ENCODE data around the gene PLCXD1.

DNA sequence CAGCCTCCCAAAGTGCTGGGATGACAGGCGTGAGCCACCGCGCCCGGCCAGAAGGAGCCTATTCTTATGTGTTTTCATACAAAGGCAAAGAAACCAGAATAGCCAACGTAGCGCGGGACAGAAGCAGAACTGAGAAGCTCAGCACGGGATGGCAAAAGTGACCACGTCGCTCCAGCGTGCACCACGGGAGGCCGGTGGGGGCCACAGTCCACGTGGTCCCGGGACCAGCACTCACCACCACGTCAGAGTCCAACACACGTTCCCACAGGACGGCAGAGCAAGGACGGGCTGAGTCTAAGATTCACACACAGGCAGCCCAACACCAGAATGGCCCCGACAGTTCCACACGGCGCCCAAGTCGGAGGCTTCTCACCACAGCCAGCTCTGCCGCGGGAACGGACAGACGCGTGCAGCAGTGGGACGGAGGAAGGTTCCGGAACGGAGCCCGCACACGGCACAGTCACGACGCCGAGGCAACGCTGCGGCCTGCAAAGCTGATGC is 56.2 kb downstream of the PLCXD1 start:
- TF ChIP-seq FOXM1 (IDR thresholded peaks at IDR 0.05; ENCODE audit: borderline replicate concordance) = no peak
- no peak for TF ChIP-seq FOXA1 (IDR thresholded peaks at IDR 0.05)
